HepG2 (cell line): Measurements from ENCODE around the gene CEP131. TPM values are rescaled to one million over a fixed set of nuclear protein-coding genes. Genes with fewer than 3 reads are reported as not detected.
A peak's percentile ranks its signal among the peaks of the same experiment; 100 is the strongest.

Experiments used
- ARHGAP35 ChIP-seq: sonication (generic); formaldehyde crosslinking; IDR thresholded peaks from 2 replicates; pipeline ENCODE4 v1.9.0; 2022; ENCODE audit warnings: mild to moderate bottlenecking, inconsistent platforms, moderate library complexity, missing genetic modification reagents, borderline replicate concordance
- ARNT2 ChIP-seq: sonication (generic); formaldehyde crosslinking; IDR thresholded peaks from 2 replicates; pipeline ENCODE4 v1.8.0; 2022; ENCODE audit warnings: mild to moderate bottlenecking, low read depth, missing genetic modification reagents, moderate library complexity
- CBFB ChIP-seq: sonication (generic); formaldehyde crosslinking; IDR thresholded peaks from 2 replicates; pipeline ENCODE4 v1.4.0; 2020; ENCODE audit warnings: missing genetic modification reagents
- GFI1 ChIP-seq: sonication (generic); formaldehyde crosslinking; IDR thresholded peaks from 2 replicates; pipeline ENCODE4 v1.5.0; 2020; ENCODE audit warnings: missing genetic modification reagents, mild to moderate bottlenecking, borderline replicate concordance
- HOXA3 ChIP-seq: sonication (generic); formaldehyde crosslinking; IDR thresholded peaks from 2 replicates; pipeline ENCODE4 v1.5.0; 2020; ENCODE audit warnings: missing genetic modification reagents
- HOXD1 ChIP-seq: sonication (generic); formaldehyde crosslinking; IDR thresholded peaks from 2 replicates; pipeline ENCODE4 v1.5.0; 2020; ENCODE audit warnings: missing genetic modification reagents
- JUN ChIP-seq: sonication (generic); formaldehyde crosslinking; IDR thresholded peaks from 2 replicates; pipeline ENCODE4 v1.4.0; 2020; ENCODE audit warnings: mild to moderate bottlenecking, missing genetic modification reagents
- KDM1A ChIP-seq: IDR thresholded peaks from 2 replicates; pipeline ENCODE4 v1.6.1; 2016; ENCODE audit warnings: missing compliant biosample characterization
- KDM2A ChIP-seq: sonication (generic); formaldehyde crosslinking; IDR thresholded peaks from 2 replicates; pipeline ENCODE4 v1.4.0; 2020; ENCODE audit warnings: low read depth, missing genetic modification reagents, borderline replicate concordance
- MTA1 ChIP-seq: sonication (generic); formaldehyde crosslinking; IDR thresholded peaks from 2 replicates; pipeline ENCODE4 v1.4.0; 2020; ENCODE audit warnings: missing genetic modification reagents, mild to moderate bottlenecking, borderline replicate concordance
- PLRG1 ChIP-seq: fragments of 450-650 bp; conservative IDR thresholded peaks from 2 replicates; pipeline ENCODE4 v1.6.1; 2016
- RFX5 ChIP-seq: IDR thresholded peaks from 2 replicates; pipeline ENCODE4 v1.6.1; 2011; ENCODE audit warnings: low read depth, low read length, improper control_type of control experiment
- ZNF124 ChIP-seq: sonication (generic); formaldehyde crosslinking; IDR thresholded peaks from 2 replicates; pipeline ENCODE4 v1.4.0; 2020; ENCODE audit warnings: missing genetic modification reagents
- ZNF225 ChIP-seq: sonication (generic); formaldehyde crosslinking; IDR thresholded peaks from 2 replicates; pipeline ENCODE4 v1.4.0; 2020; ENCODE audit warnings: mild to moderate bottlenecking, missing genetic modification reagents
- ZNF569 ChIP-seq: sonication (generic); formaldehyde crosslinking; IDR thresholded peaks from 2 replicates; pipeline ENCODE4 v1.5.0; 2020; ENCODE audit warnings: mild to moderate bottlenecking, missing genetic modification reagents, moderate library complexity, borderline replicate concordance
- ZNF766 ChIP-seq: sonication (generic); formaldehyde crosslinking; IDR thresholded peaks from 2 replicates; pipeline ENCODE4 v1.5.0; 2020; ENCODE audit warnings: missing genetic modification reagents, borderline replicate concordance
- polyA plus RNA-seq, 8 experiments: library from polyadenylated mRNA; depleted of rRNA in 3 of 8; stranded (reverse) in 7 of 8; unstranded in 1 of 8; fragments of >200 nt; fragmentation: Illumina TruSeq in 4 of 8; extraction: Trizol in 4 of 8; gene quantifications; 2 replicates each; pipeline versions ENCODE4 v1.2.1 to v1.2.3, GENCODE V29; 2011 to 2016; ENCODE audit warnings: low read depth in 4 of 8, missing spikeins in 1 of 8, mixed read lengths in 1 of 8; ENCODE audit not compliant: insufficient read depth in 1 of 8
- total RNA-seq, 5 experiments: library from RNA; depleted of rRNA; stranded (reverse); fragments of >200 nt; fragmentation: Illumina TruSeq; extraction: Trizol; gene quantifications; 2 replicates each; pipeline ENCODE4 v1.2.3, GENCODE V29; 2016; ENCODE audit warnings: low read depth in 1 of 5
- TF ChIP-seq, protein P1 (sequence below): sonication (generic); formaldehyde crosslinking; IDR thresholded peaks from 2 replicates; pipeline ENCODE4 v1.4.0; 2020; ENCODE audit warnings: missing genetic modification reagents
- TF ChIP-seq, protein P2 (sequence below): conservative IDR thresholded peaks from 2 replicates; pipeline ENCODE4 v1.6.1; 2018; ENCODE audit warnings: missing genetic modification reagents
- TF ChIP-seq, protein P3 (sequence below): fragments of 450-650 bp; IDR thresholded peaks from 2 replicates; pipeline ENCODE4 v1.6.1; 2017; ENCODE audit warnings: mild to moderate bottlenecking
- TF ChIP-seq, protein P4 (sequence below), 2 experiments: fragments of 450-650 bp in 1 of 2; sonication (generic) in 1 of 2; formaldehyde crosslinking; IDR thresholded peaks; 2 replicates each; pipeline versions ENCODE4 v1.5.0 to v1.8.0; 2020 to 2022; ENCODE audit warnings: mild to moderate bottlenecking in 1 of 2, missing genetic modification reagents in 1 of 2

The CEP131 gene
- total and polyA plus RNA-seq, 2 of the 13 experiments (the other 11 are each of a cell fraction or from before 2014, with no cell fraction given), result 5.0 to 16.8 TPM

DNA sequence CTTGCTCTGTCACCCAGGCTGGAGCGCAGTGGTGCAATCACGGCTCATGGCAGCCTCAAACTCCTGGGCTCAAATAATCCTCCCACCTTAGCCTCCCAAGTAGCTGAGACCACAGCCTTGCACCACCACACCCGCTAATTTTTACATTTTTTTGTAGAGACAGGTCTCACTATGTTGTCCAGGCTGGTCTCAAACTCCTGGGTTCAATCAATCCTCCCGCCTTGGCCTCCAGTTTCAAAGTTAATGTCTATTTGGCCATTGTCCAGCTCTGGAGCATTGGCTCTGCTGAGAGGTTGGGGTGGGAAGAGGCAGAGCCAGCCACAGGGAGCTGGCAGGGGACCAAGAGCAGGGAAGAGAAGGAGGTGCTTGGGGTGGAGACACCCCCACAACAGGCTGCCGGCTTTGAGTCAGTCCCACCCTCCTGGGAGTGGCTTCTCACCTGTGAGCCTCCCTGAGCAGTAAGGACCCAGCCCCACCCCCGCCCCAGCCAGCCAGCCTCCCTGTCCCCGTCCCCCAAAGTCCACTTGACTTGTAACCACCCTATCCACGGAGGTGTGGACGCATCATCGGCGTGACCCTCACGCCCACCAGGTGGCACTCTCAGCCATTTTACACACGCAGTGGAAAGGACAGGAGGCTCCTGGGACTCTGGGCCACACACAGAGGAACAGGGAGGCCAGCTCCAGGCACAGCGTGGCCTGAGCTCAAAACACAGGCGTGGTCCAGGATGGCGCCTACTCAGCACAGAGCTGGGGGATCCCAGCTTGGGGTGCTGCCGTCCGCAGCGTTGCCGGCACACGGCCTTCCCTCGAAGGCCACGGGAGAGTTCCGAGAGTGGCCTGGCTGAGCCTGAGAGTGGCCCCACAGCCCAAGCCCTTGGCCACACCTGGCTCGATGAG, 80.2 kb downstream of the CEP131 start (continued):
- TF ChIP-seq, protein P1, sequence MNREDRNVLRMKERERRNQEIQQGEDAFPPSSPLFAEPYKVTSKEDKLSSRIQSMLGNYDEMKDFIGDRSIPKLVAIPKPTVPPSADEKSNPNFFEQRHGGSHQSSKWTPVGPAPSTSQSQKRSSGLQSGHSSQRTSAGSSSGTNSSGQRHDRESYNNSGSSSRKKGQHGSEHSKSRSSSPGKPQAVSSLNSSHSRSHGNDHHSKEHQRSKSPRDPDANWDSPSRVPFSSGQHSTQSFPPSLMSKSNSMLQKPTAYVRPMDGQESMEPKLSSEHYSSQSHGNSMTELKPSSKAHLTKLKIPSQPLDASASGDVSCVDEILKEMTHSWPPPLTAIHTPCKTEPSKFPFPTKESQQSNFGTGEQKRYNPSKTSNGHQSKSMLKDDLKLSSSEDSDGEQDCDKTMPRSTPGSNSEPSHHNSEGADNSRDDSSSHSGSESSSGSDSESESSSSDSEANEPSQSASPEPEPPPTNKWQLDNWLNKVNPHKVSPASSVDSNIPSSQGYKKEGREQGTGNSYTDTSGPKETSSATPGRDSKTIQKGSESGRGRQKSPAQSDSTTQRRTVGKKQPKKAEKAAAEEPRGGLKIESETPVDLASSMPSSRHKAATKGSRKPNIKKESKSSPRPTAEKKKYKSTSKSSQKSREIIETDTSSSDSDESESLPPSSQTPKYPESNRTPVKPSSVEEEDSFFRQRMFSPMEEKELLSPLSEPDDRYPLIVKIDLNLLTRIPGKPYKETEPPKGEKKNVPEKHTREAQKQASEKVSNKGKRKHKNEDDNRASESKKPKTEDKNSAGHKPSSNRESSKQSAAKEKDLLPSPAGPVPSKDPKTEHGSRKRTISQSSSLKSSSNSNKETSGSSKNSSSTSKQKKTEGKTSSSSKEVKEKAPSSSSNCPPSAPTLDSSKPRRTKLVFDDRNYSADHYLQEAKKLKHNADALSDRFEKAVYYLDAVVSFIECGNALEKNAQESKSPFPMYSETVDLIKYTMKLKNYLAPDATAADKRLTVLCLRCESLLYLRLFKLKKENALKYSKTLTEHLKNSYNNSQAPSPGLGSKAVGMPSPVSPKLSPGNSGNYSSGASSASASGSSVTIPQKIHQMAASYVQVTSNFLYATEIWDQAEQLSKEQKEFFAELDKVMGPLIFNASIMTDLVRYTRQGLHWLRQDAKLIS (CRISPR knock-in tag), result no peak; the same call in 1 of the 2 replicates
- TF ChIP-seq KDM1A (CRISPR knock-in tag), result 0 out of 2 replicates have a peak, but pooled peaks have one; percentile 34
- TF ChIP-seq CBFB (CRISPR knock-in tag), result 0 out of 2 replicates have a peak, but pooled peaks have one; percentile 40
- no peak for TF ChIP-seq ARHGAP35
- TF ChIP-seq ZNF225 (CRISPR knock-in tag), result peak; percentile 73; the same call in 1 of the 2 replicates
- TF ChIP-seq RFX5, result no peak
- TF ChIP-seq GFI1 (CRISPR knock-in tag), result no peak
- TF ChIP-seq, protein P2, sequence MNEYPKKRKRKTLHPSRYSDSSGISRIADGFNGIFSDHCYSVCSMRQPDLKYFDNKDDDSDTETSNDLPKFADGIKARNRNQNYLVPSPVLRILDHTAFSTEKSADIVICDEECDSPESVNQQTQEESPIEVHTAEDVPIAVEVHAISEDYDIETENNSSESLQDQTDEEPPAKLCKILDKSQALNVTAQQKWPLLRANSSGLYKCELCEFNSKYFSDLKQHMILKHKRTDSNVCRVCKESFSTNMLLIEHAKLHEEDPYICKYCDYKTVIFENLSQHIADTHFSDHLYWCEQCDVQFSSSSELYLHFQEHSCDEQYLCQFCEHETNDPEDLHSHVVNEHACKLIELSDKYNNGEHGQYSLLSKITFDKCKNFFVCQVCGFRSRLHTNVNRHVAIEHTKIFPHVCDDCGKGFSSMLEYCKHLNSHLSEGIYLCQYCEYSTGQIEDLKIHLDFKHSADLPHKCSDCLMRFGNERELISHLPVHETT (CRISPR knock-in tag), result 0 out of 2 replicates have a peak, but pooled peaks have one; percentile 36
- TF ChIP-seq, protein P3, sequence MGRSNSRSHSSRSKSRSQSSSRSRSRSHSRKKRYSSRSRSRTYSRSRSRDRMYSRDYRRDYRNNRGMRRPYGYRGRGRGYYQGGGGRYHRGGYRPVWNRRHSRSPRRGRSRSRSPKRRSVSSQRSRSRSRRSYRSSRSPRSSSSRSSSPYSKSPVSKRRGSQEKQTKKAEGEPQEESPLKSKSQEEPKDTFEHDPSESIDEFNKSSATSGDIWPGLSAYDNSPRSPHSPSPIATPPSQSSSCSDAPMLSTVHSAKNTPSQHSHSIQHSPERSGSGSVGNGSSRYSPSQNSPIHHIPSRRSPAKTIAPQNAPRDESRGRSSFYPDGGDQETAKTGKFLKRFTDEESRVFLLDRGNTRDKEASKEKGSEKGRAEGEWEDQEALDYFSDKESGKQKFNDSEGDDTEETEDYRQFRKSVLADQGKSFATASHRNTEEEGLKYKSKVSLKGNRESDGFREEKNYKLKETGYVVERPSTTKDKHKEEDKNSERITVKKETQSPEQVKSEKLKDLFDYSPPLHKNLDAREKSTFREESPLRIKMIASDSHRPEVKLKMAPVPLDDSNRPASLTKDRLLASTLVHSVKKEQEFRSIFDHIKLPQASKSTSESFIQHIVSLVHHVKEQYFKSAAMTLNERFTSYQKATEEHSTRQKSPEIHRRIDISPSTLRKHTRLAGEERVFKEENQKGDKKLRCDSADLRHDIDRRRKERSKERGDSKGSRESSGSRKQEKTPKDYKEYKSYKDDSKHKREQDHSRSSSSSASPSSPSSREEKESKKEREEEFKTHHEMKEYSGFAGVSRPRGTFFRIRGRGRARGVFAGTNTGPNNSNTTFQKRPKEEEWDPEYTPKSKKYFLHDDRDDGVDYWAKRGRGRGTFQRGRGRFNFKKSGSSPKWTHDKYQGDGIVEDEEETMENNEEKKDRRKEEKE, result no peak
- TF ChIP-seq MTA1, result peak; percentile 25; the same call in 1 of the 2 replicates
- TF ChIP-seq ZNF569 (CRISPR knock-in tag), result no peak
- peak; percentile 78; the same call in 1 of the 2 replicates for TF ChIP-seq ARNT2 (CRISPR knock-in tag)
- 0 out of 2 replicates have a peak, but pooled peaks have one; percentile 69 for TF ChIP-seq ZNF124 (CRISPR knock-in tag)
- TF ChIP-seq, protein P4, sequence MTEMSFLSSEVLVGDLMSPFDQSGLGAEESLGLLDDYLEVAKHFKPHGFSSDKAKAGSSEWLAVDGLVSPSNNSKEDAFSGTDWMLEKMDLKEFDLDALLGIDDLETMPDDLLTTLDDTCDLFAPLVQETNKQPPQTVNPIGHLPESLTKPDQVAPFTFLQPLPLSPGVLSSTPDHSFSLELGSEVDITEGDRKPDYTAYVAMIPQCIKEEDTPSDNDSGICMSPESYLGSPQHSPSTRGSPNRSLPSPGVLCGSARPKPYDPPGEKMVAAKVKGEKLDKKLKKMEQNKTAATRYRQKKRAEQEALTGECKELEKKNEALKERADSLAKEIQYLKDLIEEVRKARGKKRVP (CRISPR knock-in tag; IDR thresholded peaks at IDR 0.05), result no peak
- peak; percentile 42; the same call in 1 of the 2 replicates for TF ChIP-seq ZNF766
- no peak for TF ChIP-seq JUN (CRISPR knock-in tag)
- no peak for TF ChIP-seq PLRG1
- TF ChIP-seq HOXD1 (CRISPR knock-in tag), result no peak
- TF ChIP-seq KDM2A (CRISPR knock-in tag), result peak; percentile 90
- peak; percentile 49; the same call in 1 of the 2 replicates for TF ChIP-seq HOXA3 (CRISPR knock-in tag)
